ENCODE measurements around the gene ASCC1.

GRCh38 chr10:72121389-72121788 lies 94.7 kb downstream of the ASCC1 start:
- TF ChIP-seq REST (IDR thresholded peaks at IDR 0.05; ENCODE audit: unreplicated experiment) (no peak), NANOG (IDR thresholded peaks at IDR 0.05; ENCODE audit: borderline replicate concordance) (no peak), POLR2AphosphoS5 (IDR thresholded peaks at IDR 0.05; ENCODE audit: low read depth) (no peak), CTCF (conservative IDR thresholded peaks at IDR 0.05; ENCODE audit: low read depth in 2 of 2) (no peak), EZH2 (IDR thresholded peaks at IDR 0.05; ENCODE audit: low read depth, unreplicated experiment) (no peak)

Measured in GM23338 (cell line).